Stimulated activated CD4-positive, alpha-beta T cell treated with anti-CD3 and anti-CD28 coated beads, TNF-alpha, amount 100 ng/mL, for 4 hours (primary cell): ENCODE data around the gene POMT1.
"Not testable (repeated sequence)": the region's sequence is repeated elsewhere in the genome, so short reads cannot be mapped to it uniquely, and the experiment has no call there.

Experiments used
- DNase-seq, 3 experiments: peaks; one replicate each; pipeline ENCODE4 v3.0.0-alpha.2; 2020; ENCODE audit warnings: low read depth in 3 of 3

The POMT1 gene

GRCh38 chr9:131524665-131525315, 22.1 kb downstream of the POMT1 start:
- DNase-seq = no peak

DNA sequence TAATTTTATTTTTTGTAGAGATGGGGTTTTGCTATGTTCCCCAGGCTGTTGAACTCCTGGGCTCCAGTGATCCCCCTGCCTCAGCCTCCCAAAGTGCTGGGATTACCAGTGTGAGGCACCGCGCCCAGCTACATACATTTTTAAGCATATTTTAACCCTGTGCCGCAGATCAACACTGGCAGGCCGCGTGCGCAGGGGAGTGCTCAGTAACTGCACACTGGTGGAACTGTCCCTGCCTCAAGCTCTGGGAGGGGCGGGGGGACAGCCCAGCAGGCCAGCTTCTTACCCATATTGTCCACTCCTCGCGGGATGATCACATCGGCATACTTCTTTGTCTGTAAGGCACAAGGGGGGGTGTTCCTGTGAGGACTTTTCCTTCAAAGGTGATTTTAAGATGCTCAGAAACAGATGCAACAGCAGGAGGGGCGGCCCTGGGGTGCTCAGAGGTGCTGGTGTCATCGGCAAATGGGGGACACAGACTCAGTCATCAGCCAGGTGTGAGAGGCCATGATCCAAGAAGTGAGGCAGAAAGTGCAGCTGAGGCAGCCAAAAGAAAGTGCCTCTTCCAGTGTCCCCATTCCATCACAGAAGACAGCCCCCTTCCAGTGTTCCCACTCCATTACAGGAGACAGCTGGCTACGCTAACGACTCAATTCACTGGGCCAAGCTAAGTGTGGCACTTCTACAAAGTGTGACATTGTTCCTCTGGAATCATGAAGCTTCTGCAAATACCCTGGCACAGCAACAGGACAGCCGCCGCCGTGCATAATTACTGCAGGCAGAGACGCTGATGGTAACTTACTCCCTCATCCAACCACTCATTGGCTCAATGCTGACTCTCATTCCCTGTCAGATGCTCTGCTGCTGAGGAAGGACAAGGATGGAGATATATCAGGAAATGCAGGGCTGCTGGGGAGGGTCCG, 23.2 kb downstream of the POMT1 start:
- no peak for DNase-seq

GRCh38 chr9:131528186-131528585, 25.5 kb downstream of the POMT1 start:
- no peak for DNase-seq

DNA sequence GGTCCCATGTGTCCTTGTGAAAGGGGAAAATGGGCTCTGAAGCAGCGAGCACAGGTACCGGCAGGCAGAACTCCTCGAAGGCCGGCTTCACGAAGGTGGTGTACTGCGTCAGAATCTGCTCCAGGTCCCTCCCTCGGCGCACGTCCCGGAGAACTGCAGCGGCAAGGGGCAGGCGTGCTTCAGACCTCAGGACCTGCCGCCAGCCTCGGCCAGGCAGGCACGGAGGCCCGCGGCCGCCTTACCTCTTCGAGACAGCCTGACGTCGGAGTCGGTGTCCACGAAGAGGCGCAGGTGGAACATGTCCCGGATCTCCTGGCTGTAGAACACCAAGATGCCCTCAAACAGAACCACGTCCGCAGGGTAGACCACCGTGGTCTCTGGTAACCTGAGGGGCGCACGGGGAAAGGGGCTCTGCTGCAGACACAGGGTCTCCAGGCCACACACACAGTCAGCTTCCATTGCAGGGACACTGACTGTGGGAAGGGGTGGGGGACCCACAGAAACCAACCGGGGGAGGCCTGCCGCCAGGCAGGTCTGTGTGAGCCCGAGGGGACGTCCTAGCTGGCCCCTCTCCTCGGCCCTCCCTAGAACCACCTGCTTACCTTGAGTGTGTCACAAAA, 26.3 kb downstream of the POMT1 start:
- no peak for DNase-seq

DNA sequence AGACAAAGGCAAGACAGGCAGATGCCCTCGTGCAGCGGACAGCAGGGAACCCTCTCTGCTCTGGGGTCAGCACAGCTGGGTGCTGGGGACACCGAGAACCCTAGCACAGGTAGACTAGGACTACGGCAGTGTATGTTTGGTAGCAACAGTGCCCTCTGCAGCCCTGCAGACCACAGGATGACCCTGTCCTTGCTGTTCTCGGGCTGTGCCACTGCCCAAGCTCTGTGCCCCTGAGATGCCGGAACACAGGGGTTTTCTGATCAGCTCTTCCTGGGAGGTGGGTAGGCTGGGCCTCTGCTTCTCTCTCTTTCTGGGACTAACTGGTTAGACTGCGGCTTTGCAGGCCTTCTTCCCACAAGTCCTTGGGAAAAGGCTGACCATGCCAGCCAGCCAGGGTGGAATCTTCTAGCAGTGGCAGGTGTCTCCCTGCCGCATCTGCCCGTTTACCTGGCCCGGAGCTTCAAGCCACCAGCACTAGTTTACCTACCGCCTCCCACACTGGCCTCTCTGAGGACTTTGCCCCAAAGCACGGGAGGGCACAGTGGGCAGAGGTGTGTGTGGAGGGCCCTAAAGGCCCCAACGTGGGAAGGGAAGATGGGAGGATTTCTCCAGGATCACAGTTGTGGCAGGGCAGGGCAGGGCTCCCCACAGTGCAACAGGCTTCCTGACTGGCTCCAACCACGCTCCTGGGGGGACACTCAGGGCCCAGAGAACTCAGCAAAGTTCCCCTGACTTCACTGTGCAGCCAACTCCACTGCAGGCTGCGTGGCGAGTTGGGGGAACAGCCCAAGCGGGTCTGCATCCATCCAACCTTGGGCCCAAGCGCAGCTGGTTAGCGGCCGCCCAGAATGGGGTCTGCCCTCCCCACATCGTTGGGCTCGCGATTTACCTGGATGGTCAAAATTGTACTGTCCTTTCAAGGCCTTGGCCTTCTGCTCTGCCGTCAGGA, 27.2 kb downstream of the POMT1 start:
- no peak for DNase-seq

DNA sequence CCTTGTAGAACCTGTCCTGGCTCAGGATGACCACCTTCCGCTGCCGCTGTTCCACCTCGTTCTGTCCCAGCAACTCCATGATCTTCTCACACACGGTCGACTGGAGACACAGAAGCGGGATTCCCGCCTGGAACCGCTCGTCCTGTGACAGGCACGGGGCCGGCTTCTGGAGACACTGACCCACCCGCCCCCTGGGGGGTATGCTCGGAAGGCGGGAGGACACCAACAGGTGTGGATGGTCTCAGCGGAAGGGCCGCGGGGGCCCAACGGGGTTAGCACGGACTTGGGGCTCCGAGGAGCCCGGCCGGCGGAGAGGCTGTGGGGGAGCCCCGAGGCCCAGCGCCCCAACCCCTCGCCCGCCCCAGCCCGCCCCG, 27.8 kb downstream of the POMT1 start:
- DNase-seq = no peak

GRCh38 chr9:131530920-131531832, 28.5 kb downstream of the POMT1 start, which contains the start of gene UCK1:
TSS of gene UCK1 (minus strand) at chr9:131531263. CDS start at chr9:131531174, 89 bp downstream.
- DNase-seq = peak; percentile 53 to 55 (median 55)

DNA sequence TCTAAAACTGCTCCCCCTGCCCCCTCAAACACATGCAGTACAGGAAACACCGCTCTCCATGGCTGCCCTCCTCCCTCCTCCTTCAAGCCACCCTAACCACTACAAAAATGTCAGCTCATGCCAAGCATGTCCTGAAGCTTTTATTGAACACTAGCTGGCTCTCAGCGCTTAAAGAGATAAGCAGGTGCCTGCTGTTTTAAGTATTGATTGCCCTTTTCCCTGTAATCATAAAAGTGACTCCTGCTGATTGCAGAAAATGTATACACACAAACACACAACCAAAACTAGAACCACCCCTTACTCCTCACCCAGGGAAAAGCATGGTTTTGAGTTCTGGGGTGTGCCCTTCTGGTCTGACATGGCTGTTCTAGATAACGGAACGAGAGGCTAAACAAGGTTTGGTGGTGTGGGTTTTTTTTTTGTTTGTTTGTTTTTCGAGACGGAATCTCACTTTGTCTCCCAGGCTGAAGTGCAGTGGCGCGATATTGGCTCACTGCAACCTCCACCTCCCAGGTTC, 32.1 kb downstream of the POMT1 start:
- no peak for DNase-seq

DNA sequence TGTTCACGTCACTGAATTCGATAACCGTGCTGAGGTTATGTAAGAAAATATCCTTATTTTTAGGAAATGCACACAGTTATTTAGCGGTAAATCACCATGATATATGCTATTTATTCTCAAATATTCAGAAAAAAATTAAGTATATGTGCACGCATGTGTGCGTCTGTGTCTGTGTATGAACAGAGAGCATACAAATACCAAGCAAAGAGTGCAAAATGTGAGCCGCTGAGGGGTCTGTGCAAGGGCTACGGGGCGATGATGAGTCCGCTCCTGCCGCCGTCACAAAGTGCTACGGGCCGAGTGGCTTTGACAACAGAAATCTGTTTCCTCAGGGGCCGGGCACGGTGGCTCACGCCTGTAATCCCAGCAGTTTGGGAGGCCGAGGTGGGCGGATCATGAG, 35.2 kb downstream of the POMT1 start:
- no peak for DNase-seq

DNA sequence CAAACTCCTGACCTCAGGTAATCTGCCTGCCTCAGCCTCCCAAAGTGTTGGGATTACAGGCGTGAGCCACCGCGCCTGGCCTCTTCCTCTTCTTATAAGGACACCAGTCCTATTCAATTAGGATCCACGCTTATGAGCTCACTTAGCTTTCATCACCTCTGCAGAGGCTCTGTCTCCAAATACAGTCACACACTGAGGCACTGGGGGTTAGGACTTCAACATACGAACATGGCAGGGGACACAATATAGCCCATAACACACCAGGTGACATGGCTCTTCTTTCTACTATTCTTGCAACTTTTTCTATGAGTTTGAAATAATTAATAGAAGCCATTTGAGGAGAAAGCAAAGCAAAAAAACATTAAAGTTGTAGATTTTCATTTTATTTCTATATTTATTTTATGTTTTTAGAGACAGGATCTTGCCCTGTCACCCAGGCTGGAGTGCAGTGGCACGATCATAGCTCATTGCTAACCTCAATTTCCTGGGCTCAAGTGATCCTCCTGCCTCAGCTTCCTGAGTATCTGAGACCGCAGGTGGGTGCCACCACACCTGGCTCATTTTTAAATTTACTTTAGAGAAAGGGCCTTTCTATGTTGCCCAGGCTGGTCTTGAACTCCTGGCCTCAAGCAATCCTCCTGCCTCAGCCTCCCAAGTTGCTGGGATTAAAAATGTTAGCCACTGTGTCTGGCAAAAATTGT, 36.7 kb downstream of the POMT1 start:
- DNase-seq = no peak

- DNase-seq = no peak
Measured at GRCh38 chr9:131543141-131543540, 40.4 kb downstream of the POMT1 start.

- DNase-seq = no peak
Measured at GRCh38 chr9:131545003-131545785, 42.5 kb downstream of the POMT1 start, which contains the start of gene PRRT1B. TSS of gene PRRT1B (plus strand) at chr9:131545523. CDS start at chr9:131545616, 93 bp downstream.

- DNase-seq = no peak
Measured at GRCh38 chr9:131545786-131546335, 43.1 kb downstream of the POMT1 start.

DNA sequence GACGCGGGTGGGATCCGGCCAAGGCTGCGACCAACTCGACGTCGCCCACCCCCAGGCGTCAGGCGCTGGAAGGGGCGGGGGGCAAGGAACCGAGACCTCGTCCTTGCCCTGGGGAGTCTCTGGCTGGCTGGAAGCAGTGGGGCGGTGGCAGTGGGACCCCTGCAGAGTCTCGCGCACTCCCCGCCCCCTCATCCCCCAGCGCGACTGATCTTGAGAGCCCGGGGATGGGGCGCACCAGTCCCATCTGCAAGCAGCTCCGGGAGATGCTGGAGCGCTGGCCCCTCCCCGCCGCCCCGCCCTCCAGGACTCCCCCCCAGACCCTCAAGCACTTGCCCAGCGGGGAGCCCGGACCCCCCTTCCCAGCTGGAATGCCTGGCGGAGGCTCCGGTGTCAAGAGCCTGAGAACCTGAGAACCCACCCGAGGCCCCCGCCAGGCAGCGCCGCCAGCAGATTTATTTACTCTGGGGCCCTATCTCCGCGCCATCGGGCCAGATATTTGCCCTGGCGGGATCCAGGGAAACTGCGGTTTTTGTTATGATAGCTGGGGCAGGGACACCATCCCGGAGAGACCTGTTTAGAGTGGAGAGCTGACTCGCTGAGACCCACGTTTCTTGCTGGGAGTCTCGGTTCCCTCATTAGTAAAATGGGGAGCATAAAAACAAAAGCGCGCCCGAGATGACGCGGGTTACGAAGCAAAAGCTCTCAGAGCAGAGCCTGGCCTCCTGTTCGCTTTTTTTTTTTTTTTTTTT, 43.8 kb downstream of the POMT1 start:
- DNase-seq = no peak

DNA sequence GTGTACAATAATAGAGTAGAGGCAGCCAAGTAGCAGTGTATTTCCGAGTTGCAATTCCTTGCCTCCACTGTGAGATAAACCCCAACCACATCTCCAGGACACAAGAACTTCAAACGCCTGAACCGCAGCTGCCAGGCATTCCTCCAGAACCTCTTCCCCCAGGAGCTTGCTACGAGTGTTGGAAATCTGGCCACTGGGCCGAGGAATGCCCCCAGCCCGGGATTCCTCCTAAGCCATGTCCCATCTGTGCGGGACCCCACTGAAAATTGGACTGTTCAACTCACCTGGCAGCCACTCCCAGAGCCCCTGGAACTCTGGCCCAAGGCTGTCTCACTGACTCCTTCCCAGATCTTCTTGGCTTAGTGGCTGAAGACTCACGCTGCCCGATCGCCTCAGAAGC, 46.5 kb downstream of the POMT1 start:
- not testable (repeated sequence) for DNase-seq

- not testable (repeated sequence) for DNase-seq
Measured at GRCh38 chr9:131550465-131550864, 47.7 kb downstream of the POMT1 start.

GRCh38 chr9:131552030-131552429, 49.3 kb downstream of the POMT1 start:
- DNase-seq = no peak
